IMR-90 (cell line): ENCODE results near the gene POU2AF1. TPM values are rescaled to one million over a fixed set of nuclear protein-coding genes. Genes with fewer than 3 reads are reported as not detected.

Experiments
- ATAC-seq: fragments of 200-7000 bp; cut with Tn5 transposase; 2 replicates; pipeline ENCODE4 v1.9.1; 2020; ENCODE audit warnings: low read depth, mild to moderate bottlenecking, moderate library complexity
- BruUV-seq: library from RNA; stranded (reverse); fragments of 400-500 nt; replicated peaks from 2 replicates; lab custom pipeline; 2021; lab: Mats Ljungman, UMichigan
- CTCF ChIA-PET: fragments of 300-600 bp; formaldehyde crosslinking; extraction: SDS; loops from one replicate; lab custom pipeline; 2021; ENCODE audit warnings: antibody characterized with exemption; lab: Yijun Ruan, JAX
- POLR2A ChIA-PET: fragments of 300-600 bp; sonication (Branson Sonifier 250); formaldehyde crosslinking; loops from one replicate; lab custom pipeline; 2022; ENCODE audit warnings: antibody characterized with exemption; ENCODE audit not compliant: unreplicated experiment; lab: Charles Lee
- DNase-seq: peaks from one replicate; pipeline ENCODE4 v3.0.0; 2013
- H2AFZ ChIP-seq: replicated peaks from 2 replicates; pipeline ENCODE3; 2013; ENCODE audit warnings: low read length, mild to moderate bottlenecking; ENCODE audit not compliant: poor library complexity
- H2AK5ac ChIP-seq: 2 replicates; pipeline ENCODE4 v1.6.1; 2013; ENCODE audit warnings: low read depth, low read length, inconsistent platforms
- H2AK9ac ChIP-seq: replicated peaks from 2 replicates; pipeline ENCODE3; 2013; ENCODE audit warnings: mild to moderate bottlenecking, low read depth, low read length, moderate library complexity; ENCODE audit not compliant: poor library complexity
- H2BK120ac ChIP-seq: 2 replicates; pipeline ENCODE4 v1.6.1; 2013; ENCODE audit warnings: low read depth, low read length, inconsistent platforms
- H2BK15ac ChIP-seq: 3 replicates; pipeline ENCODE4 v1.6.1; 2013; ENCODE audit warnings: low read depth, low read length, inconsistent platforms
- H2BK20ac ChIP-seq: 2 replicates; pipeline ENCODE4 v1.6.1; 2013; ENCODE audit warnings: low read depth, mild to moderate bottlenecking, inconsistent platforms, low read length, moderate library complexity
- H2BK5ac ChIP-seq: 2 replicates; pipeline ENCODE4 v1.6.1; 2013; ENCODE audit warnings: mild to moderate bottlenecking, low read depth, low read length, inconsistent platforms; ENCODE audit not compliant: poor library complexity, severe bottlenecking
- H3K14ac ChIP-seq: replicated peaks from 2 replicates; pipeline ENCODE4 v1.6.1; 2013; ENCODE audit warnings: low read depth, low read length, inconsistent platforms
- H3K18ac ChIP-seq: 2 replicates; pipeline ENCODE4 v1.6.1; 2013; ENCODE audit warnings: low read depth, low read length, control low read depth
- H3K23ac ChIP-seq: 2 replicates; pipeline ENCODE4 v1.6.1; 2013; ENCODE audit warnings: low read depth, low read length, inconsistent platforms
- H3K27ac ChIP-seq: 2 replicates; pipeline ENCODE4 v1.5.1; 2013; ENCODE audit warnings: mild to moderate bottlenecking, control low read depth, low read length; ENCODE audit not compliant: insufficient read depth
- H3K27me3 ChIP-seq: 2 replicates; pipeline ENCODE4 v1.6.1; 2013; ENCODE audit warnings: low read length; ENCODE audit not compliant: control insufficient read depth, insufficient read depth
- H3K36me3 ChIP-seq: 2 replicates; pipeline ENCODE4 v1.6.1; 2013; ENCODE audit warnings: low read length, mixed read lengths; ENCODE audit not compliant: control insufficient read depth, insufficient read depth
- H3K4ac ChIP-seq: 2 replicates; pipeline ENCODE4 v1.6.1; 2013; ENCODE audit warnings: low read depth, low read length, inconsistent platforms
- H3K4me1 ChIP-seq: 2 replicates; pipeline ENCODE4 v1.6.1; 2013; ENCODE audit warnings: low read length, mixed read lengths; ENCODE audit not compliant: control insufficient read depth, insufficient read depth
- H3K4me2 ChIP-seq: 2 replicates; pipeline ENCODE4 v1.6.1; 2013; ENCODE audit warnings: low read depth, mild to moderate bottlenecking, control low read depth, low read length, moderate library complexity
- H3K4me3 ChIP-seq: 2 replicates; pipeline ENCODE4 v1.5.1; 2013; ENCODE audit warnings: low read depth, mild to moderate bottlenecking, control low read depth, low read length, moderate library complexity; ENCODE audit not compliant: insufficient read depth
- H3K56ac ChIP-seq: 2 replicates; pipeline ENCODE4 v1.6.1; 2013; ENCODE audit warnings: low read length, inconsistent platforms; ENCODE audit not compliant: insufficient read depth; ENCODE audit errors: extremely low read depth
- H3K79me1 ChIP-seq, 2 experiments: 2 replicates each; pipeline ENCODE4 v1.6.1; 2013; ENCODE audit warnings: low read length in 2 of 2, inconsistent platforms in 1 of 2, low read depth in 1 of 2
- H3K9ac ChIP-seq: 2 replicates; pipeline ENCODE4 v1.6.1; 2013; ENCODE audit warnings: low read depth, low read length, control low read depth
- H3K9me1 ChIP-seq: 2 replicates; pipeline ENCODE4 v1.6.1; 2013; ENCODE audit warnings: low read length, inconsistent platforms; ENCODE audit not compliant: insufficient read depth
- H3K9me3 ChIP-seq: 2 replicates; pipeline ENCODE4 v1.6.1; 2013; ENCODE audit warnings: low read length; ENCODE audit not compliant: control insufficient read depth, insufficient read depth
- H4K20me1 ChIP-seq: 2 replicates; pipeline ENCODE4 v1.6.1; 2013; ENCODE audit warnings: low read length, inconsistent platforms; ENCODE audit not compliant: insufficient read depth
- H4K5ac ChIP-seq: 2 replicates; pipeline ENCODE4 v1.6.1; 2013; ENCODE audit warnings: mild to moderate bottlenecking, low read depth, low read length, control low read depth
- H4K8ac ChIP-seq, 2 experiments: 2 replicates each; pipeline ENCODE4 v1.6.1; 2013; ENCODE audit warnings: low read depth in 2 of 2, low read length in 2 of 2, control low read depth in 1 of 2, inconsistent platforms in 1 of 2
- H4K91ac ChIP-seq: 2 replicates; pipeline ENCODE4 v1.6.1; 2013; ENCODE audit warnings: low read depth, low read length, inconsistent platforms; ENCODE audit not compliant: insufficient read depth
- BHLHE40 ChIP-seq: fragments of 150-350 bp; IDR thresholded peaks from 2 replicates; pipeline ENCODE4 v1.6.1; 2016; ENCODE audit warnings: mild to moderate bottlenecking, low read depth, low read length
- CEBPB ChIP-seq: IDR thresholded peaks from 2 replicates; pipeline ENCODE4 v1.6.1; 2012; ENCODE audit warnings: low read depth, low read length, improper control_type of control experiment
- FOS ChIP-seq: fragments of 150-350 bp; IDR thresholded peaks from 2 replicates; pipeline ENCODE4 v1.6.1; 2016; ENCODE audit warnings: low read depth, low read length
- MAZ ChIP-seq: IDR thresholded peaks from 2 replicates; pipeline ENCODE4 v1.6.1; 2012; ENCODE audit warnings: low read depth, mild to moderate bottlenecking, low read length, improper control_type of control experiment, moderate library complexity, borderline replicate concordance
- MXI1 ChIP-seq: IDR thresholded peaks from 2 replicates; pipeline ENCODE4 v1.6.1; 2012; ENCODE audit warnings: low read depth, mild to moderate bottlenecking, low read length, moderate library complexity, borderline replicate concordance
- NFE2L2 ChIP-seq: fragments of 150-350 bp; IDR thresholded peaks from 2 replicates; pipeline ENCODE4 v1.6.1; 2016; ENCODE audit warnings: low read depth, mild to moderate bottlenecking, low read length
- RCOR1 ChIP-seq: IDR thresholded peaks from 2 replicates; pipeline ENCODE4 v1.6.1; 2012; ENCODE audit warnings: mild to moderate bottlenecking, low read length, improper control_type of control experiment; ENCODE audit not compliant: insufficient replicate concordance
- USF2 ChIP-seq: fragments of 150-350 bp; IDR thresholded peaks from 2 replicates; pipeline ENCODE4 v1.6.1; 2017; ENCODE audit warnings: mild to moderate bottlenecking, antibody characterized with exemption, low read length, low read depth
- WGBS, 2 experiments: methylation state at CpG; one replicate each; pipeline versions ENCODE4 v1.1.5 to v1.1.7; 2013; ENCODE audit warnings: missing lambda C conversion rate in 2 of 2; ENCODE audit not compliant: insufficient read length in 1 of 2; ENCODE audit errors: extremely low coverage in 2 of 2; 5-methylcytosine and 5-hydroxymethylcytosine counted together
- dilution Hi-C: fragments of 300-500 bp; cut with HindIII; formaldehyde crosslinking; loops from one replicate; pipeline ENCODE4 v1.14.3; 2018; ENCODE audit warnings: low sequenced_read_pairs; ENCODE audit not compliant: unreplicated experiment
- in situ Hi-C: fragments of 300-500 bp; cut with MboI; formaldehyde crosslinking; loops from 3 replicates; pipeline ENCODE4 v1.14.3; 2019; ENCODE audit warnings: low sequenced_read_pairs, inconsistent platforms, mixed read lengths
- intact Hi-C: fragments of 100-400 bp; cut with micrococcal nuclease; formaldehyde crosslinking; loops from 2 replicates; pipeline ENCODE4 v1.10.0; 2022
- polyA plus RNA-seq, 3 experiments: library from polyadenylated mRNA; depleted of rRNA; stranded (reverse); fragments of >200 nt; gene quantifications; 2 replicates each; pipeline ENCODE4 v1.2.3, GENCODE V29; 2012; ENCODE audit warnings: low replicate concordance in 1 of 3
- total RNA-seq: library from RNA; depleted of rRNA; stranded (reverse); fragments of >200 nt; gene quantifications from 2 replicates; pipeline ENCODE4 v1.2.3, GENCODE V29; 2012

Gene POU2AF1
- total and polyA plus RNA-seq, 2 of the 4 experiments (the other 2 are of a cell fraction), result not detected

GRCh38 chr11:111376181-111376871 lies 2.7 kb downstream of the POU2AF1 start:
- ATAC-seq (no peak), DNase-seq (no peak)
- dilution Hi-C loops, result no loop called here
- in situ Hi-C loops, result no loop called here
- Histone ChIP-seq H2AFZ (no peak overlapping the region), H3K18ac (no peak overlapping the region), H2AK9ac (no peak overlapping the region), H2AK5ac (no peak overlapping the region), H4K5ac (no peak overlapping the region), H2BK20ac (no peak overlapping the region), H3K4ac (no peak overlapping the region), H3K27me3 (peaks cover 31% of the 10 kb centered on the region), H3K36me3 (no peaks in the 10 kb centered on the region), H4K8ac (no peak overlapping the region), H3K4me3 (no peak overlapping the region), H3K23ac (no peak overlapping the region), H3K27ac (no peak overlapping the region), H3K9ac (no peak overlapping the region), H3K4me2 (no peak overlapping the region), H2BK15ac (no peak overlapping the region), H4K91ac (no peak overlapping the region), H2BK5ac (no peak overlapping the region), H3K4me1 (0 out of 2 replicates have a peak, but pooled peaks cover 1% of the 10 kb centered on the region), H3K14ac (no peak overlapping the region), H3K79me1 (no peaks in the 10 kb centered on the region), H2BK120ac (no peak overlapping the region), H3K9me1 (no peaks in the 10 kb centered on the region), H4K20me1 (no peaks in the 10 kb centered on the region), H3K56ac (no peak overlapping the region), H3K9me3 (no peaks in the 10 kb centered on the region)
- POLR2A ChIA-PET, result no interaction called here
- intact Hi-C loops, result no loop called here
- CTCF ChIA-PET, result no interaction called here
- TF ChIP-seq FOS (no peak), CEBPB (no peak), BHLHE40 (no peak), USF2 (no peak), RCOR1 (no peak), MXI1 (no peak), MAZ (no peak), NFE2L2 (no peak)
- no TSS peak for BruUV-seq
- no CpG with 5 or more reads among the region's 3 CpGs for WGBS, 2 experiments
